GM12892 (cell line): Measurements from ENCODE around the gene TXNDC15.

Source experiments
- POLR2A ChIP-seq: IDR thresholded peaks from 2 replicates; pipeline ENCODE4 v1.6.1; 2011; ENCODE audit warnings: low read depth, low read length, control low read depth
- POLR2AphosphoS5 ChIP-seq: IDR thresholded peaks from 2 replicates; pipeline ENCODE4 v1.6.1; 2011; ENCODE audit warnings: low read depth, low read length, control low read depth
- TAF1 ChIP-seq: IDR thresholded peaks from 2 replicates; pipeline ENCODE4 v1.6.1; 2011; ENCODE audit warnings: low read depth, mild to moderate bottlenecking, control low read depth, low read length, borderline replicate concordance

GRCh38 chr5:134889335-134889734 lies 15.2 kb downstream of the TXNDC15 start:
- TF ChIP-seq POLR2A (no peak), POLR2AphosphoS5 (no peak), TAF1 (no peak)
